Suprapubic skin (tissue), 4 donors: ENCODE measurements around the gene CCDC197.

ENCODE experiments used
- POLR2A ChIP-seq, 2 donors: fragments of 450-650 bp; IDR thresholded peaks; one replicate each; pipeline ENCODE4 v1.6.1; 2017; ENCODE audit warnings: antibody characterized with exemption in 2 of 2, mild to moderate bottlenecking in 2 of 2, moderate library complexity in 2 of 2
- POLR2AphosphoS5 ChIP-seq, 3 donors: sonication (generic); formaldehyde crosslinking; IDR thresholded peaks; one replicate each; pipeline ENCODE4 v1.6.1; 2017; ENCODE audit warnings: antibody characterized with exemption in 3 of 3
- TF ChIP-seq, protein P1 (sequence below), 2 donors: fragments of 200-600 bp in 1 of 2; fragments of 450-650 bp in 1 of 2; sonication (generic) in 1 of 2; IDR thresholded peaks; one replicate each; pipeline ENCODE4 v1.5.1; 2016 to 2019; ENCODE audit warnings: antibody characterized with exemption in 2 of 2, mild to moderate bottlenecking in 1 of 2, moderate library complexity in 1 of 2

- TF ChIP-seq, protein P1, sequence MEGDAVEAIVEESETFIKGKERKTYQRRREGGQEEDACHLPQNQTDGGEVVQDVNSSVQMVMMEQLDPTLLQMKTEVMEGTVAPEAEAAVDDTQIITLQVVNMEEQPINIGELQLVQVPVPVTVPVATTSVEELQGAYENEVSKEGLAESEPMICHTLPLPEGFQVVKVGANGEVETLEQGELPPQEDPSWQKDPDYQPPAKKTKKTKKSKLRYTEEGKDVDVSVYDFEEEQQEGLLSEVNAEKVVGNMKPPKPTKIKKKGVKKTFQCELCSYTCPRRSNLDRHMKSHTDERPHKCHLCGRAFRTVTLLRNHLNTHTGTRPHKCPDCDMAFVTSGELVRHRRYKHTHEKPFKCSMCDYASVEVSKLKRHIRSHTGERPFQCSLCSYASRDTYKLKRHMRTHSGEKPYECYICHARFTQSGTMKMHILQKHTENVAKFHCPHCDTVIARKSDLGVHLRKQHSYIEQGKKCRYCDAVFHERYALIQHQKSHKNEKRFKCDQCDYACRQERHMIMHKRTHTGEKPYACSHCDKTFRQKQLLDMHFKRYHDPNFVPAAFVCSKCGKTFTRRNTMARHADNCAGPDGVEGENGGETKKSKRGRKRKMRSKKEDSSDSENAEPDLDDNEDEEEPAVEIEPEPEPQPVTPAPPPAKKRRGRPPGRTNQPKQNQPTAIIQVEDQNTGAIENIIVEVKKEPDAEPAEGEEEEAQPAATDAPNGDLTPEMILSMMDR (IDR thresholded peaks at IDR 0.05): no peak
- TF ChIP-seq POLR2AphosphoS5 (IDR thresholded peaks at IDR 0.05): no peak
- no peak for TF ChIP-seq POLR2A (IDR thresholded peaks at IDR 0.05)
Observed at GRCh38 chr14:94054936-94055335, 57.8 kb downstream of the CCDC197 start.
